RWPE2 (cell line): ENCODE results near the gene POMGNT2.

Experiments used
- ATAC-seq: fragments of 200-7000 bp; cut with Tn5 transposase; 3 replicates; pipeline ENCODE4 v1.9.1; 2021; ENCODE audit warnings: low read depth
- DNase-seq: peaks from one replicate; pipeline ENCODE4 v3.0.0-alpha.2; 2020; ENCODE audit warnings: low spot score
- H3K27ac ChIP-seq: fragments of 450-650 bp; 2 replicates; pipeline ENCODE4 v1.5.1; 2017; ENCODE audit warnings: mild to moderate bottlenecking; ENCODE audit not compliant: poor library complexity, severe bottlenecking
- H3K27me3 ChIP-seq: fragments of 250-450 bp; sonication (Bioruptor Pico); 2 replicates; pipeline ENCODE4 v1.5.1; 2021; ENCODE audit warnings: mild to moderate bottlenecking, moderate library complexity; ENCODE audit not compliant: insufficient read depth, poor library complexity, severe bottlenecking
- H3K36me3 ChIP-seq: fragments of 250-450 bp; sonication (Bioruptor Pico); 2 replicates; pipeline ENCODE4 v1.5.1; 2020; ENCODE audit warnings: low read depth, mild to moderate bottlenecking, moderate library complexity
- H3K4me1 ChIP-seq: fragments of 250-450 bp; sonication (Bioruptor Pico); 2 replicates; pipeline ENCODE4 v1.5.1; 2021; ENCODE audit warnings: mild to moderate bottlenecking, moderate library complexity; ENCODE audit not compliant: insufficient read depth, poor library complexity, severe bottlenecking
- H3K4me3 ChIP-seq: fragments of 250-450 bp; sonication (Bioruptor Pico); 2 replicates; pipeline ENCODE4 v1.5.1; 2021; ENCODE audit warnings: mild to moderate bottlenecking, moderate library complexity; ENCODE audit not compliant: severe bottlenecking
- H3K9me3 ChIP-seq: fragments of 250-450 bp; sonication (Bioruptor Pico); 2 replicates; pipeline ENCODE4 v1.5.1; 2021; ENCODE audit warnings: mild to moderate bottlenecking, moderate library complexity; ENCODE audit not compliant: severe bottlenecking
- CTCF ChIP-seq: fragments of 450-650 bp; IDR thresholded peaks from one replicate; pipeline ENCODE4 v1.5.1; 2017; ENCODE audit warnings: mild to moderate bottlenecking, moderate library complexity; ENCODE audit not compliant: poor library complexity, severe bottlenecking

POMGNT2 gene

GRCh38 chr3:43061101-43061895 is 44.6 kb downstream of the POMGNT2 start:
- Histone ChIP-seq H3K4me3 (no peak overlapping the region), H3K27me3 (no peaks in the 10 kb centered on the region), H3K4me1 (no peaks in the 10 kb centered on the region), H3K27ac (no peak overlapping the region), H3K9me3 (no peaks in the 10 kb centered on the region), H3K36me3 (no peaks in the 10 kb centered on the region)
- no peak for TF ChIP-seq CTCF
- ATAC-seq = no peak
- DNase-seq = no peak

GRCh38 chr3:43059456-43059855 is 46.4 kb downstream of the POMGNT2 start:
- no peak overlapping the region for H3K4me3 ChIP-seq
- TF ChIP-seq CTCF = no peak
- no peak for DNase-seq
- no peaks in the 10 kb centered on the region for H3K36me3 ChIP-seq
- H3K27me3 ChIP-seq = no peaks in the 10 kb centered on the region
- no peak for ATAC-seq
- no peaks in the 10 kb centered on the region for H3K4me1 ChIP-seq
- H3K27ac ChIP-seq = no peak overlapping the region
- H3K9me3 ChIP-seq = no peaks in the 10 kb centered on the region

GRCh38 chr3:43055806-43056770 is 49.8 kb downstream of the POMGNT2 start:
- TF ChIP-seq CTCF = no peak
- H3K4me1 ChIP-seq = no peaks in the 10 kb centered on the region
- H3K36me3 ChIP-seq = no peaks in the 10 kb centered on the region
- H3K4me3 ChIP-seq = no peak overlapping the region
- no peak overlapping the region for H3K27ac ChIP-seq
- DNase-seq (no peak), ATAC-seq (no peak)
- no peaks in the 10 kb centered on the region for H3K27me3 ChIP-seq
- no peaks in the 10 kb centered on the region for H3K9me3 ChIP-seq

GRCh38 chr3:43055393-43055792 is 50.5 kb downstream of the POMGNT2 start:
- H3K4me1 ChIP-seq = no peaks in the 10 kb centered on the region
- no peak overlapping the region for H3K4me3 ChIP-seq
- no peak for ATAC-seq
- no peak overlapping the region for H3K27ac ChIP-seq
- H3K27me3 ChIP-seq = no peaks in the 10 kb centered on the region
- TF ChIP-seq CTCF = no peak
- H3K9me3 ChIP-seq = no peaks in the 10 kb centered on the region
- DNase-seq = no peak
- H3K36me3 ChIP-seq = no peaks in the 10 kb centered on the region
